HG03521 (cell line): ENCODE data around the gene MAN1A2.

Experiments used
- ATAC-seq: cut with Tn5 transposase; IDR thresholded peaks from one replicate; pipeline ENCODE4 v1.9.1; 2021; ENCODE audit warnings: mild to moderate bottlenecking, moderate library complexity; ENCODE audit not compliant: unreplicated experiment

Gene MAN1A2

GRCh38 chr1:117359561-117360289 is 7.5 kb upstream of the MAN1A2 start:
- ATAC-seq = no peak

- no peak for ATAC-seq
Measured at GRCh38 chr1:117362986-117363385, 4.3 kb upstream of the MAN1A2 start.

GRCh38 chr1:117363571-117364048 is 3.6 kb upstream of the MAN1A2 start:
- no peak for ATAC-seq

- no peak for ATAC-seq
Measured at GRCh38 chr1:117364240-117364639, 3.0 kb upstream of the MAN1A2 start.

GRCh38 chr1:117365350-117366176 is 1.7 kb upstream of the MAN1A2 start:
- no peak for ATAC-seq

GRCh38 chr1:117366177-117367045 is 838 bp upstream of the MAN1A2 start:
- ATAC-seq = peak; percentile 46

- no peak for ATAC-seq
Measured at GRCh38 chr1:117368116-117369108, 1.2 kb downstream of the MAN1A2 start.

GRCh38 chr1:117370071-117370470 is 2.8 kb downstream of the MAN1A2 start:
- no peak for ATAC-seq

GRCh38 chr1:117370509-117370908 is 3.3 kb downstream of the MAN1A2 start:
- no peak for ATAC-seq

- no peak for ATAC-seq
Measured at GRCh38 chr1:117371441-117372151, 4.3 kb downstream of the MAN1A2 start.

- ATAC-seq = no peak
Measured at GRCh38 chr1:117372863-117373412, 5.7 kb downstream of the MAN1A2 start.

GRCh38 chr1:117373932-117374331 is 6.7 kb downstream of the MAN1A2 start:
- ATAC-seq = no peak

GRCh38 chr1:117375327-117375726 is 8.1 kb downstream of the MAN1A2 start:
- no peak for ATAC-seq

- ATAC-seq = no peak
Measured at GRCh38 chr1:117387060-117387633, 19.9 kb downstream of the MAN1A2 start.

- ATAC-seq = no peak
Measured at GRCh38 chr1:117388328-117388727, 21.1 kb downstream of the MAN1A2 start.

GRCh38 chr1:117389284-117389683 is 22.0 kb downstream of the MAN1A2 start:
- no peak for ATAC-seq

GRCh38 chr1:117389779-117390178 is 22.5 kb downstream of the MAN1A2 start:
- no peak for ATAC-seq

- ATAC-seq = no peak
Measured at GRCh38 chr1:117392771-117393170, 25.5 kb downstream of the MAN1A2 start.

- no peak for ATAC-seq
Measured at GRCh38 chr1:117396074-117396473, 28.8 kb downstream of the MAN1A2 start.
